ENCODE measurements around the gene ARMC9. TPM values are rescaled to one million over a fixed set of nuclear protein-coding genes. Genes with fewer than 3 reads are reported as not detected.

The ARMC9 gene
- total and polyA plus RNA-seq, 2 donors (not counting 3 experiments of a cell fraction or from before 2014, with no cell fraction given): 16.4 to 24.2 TPM

GRCh38 chr2:231235217-231235616 lies 36.8 kb downstream of the ARMC9 start:
- ChIA-PET POLR2A (no interaction called here), CTCF (interaction anchor here (1.5 to 2.6 kb wide), 2 partner anchors 131 to 217 kb away, joined by 3 to 8 read pairs; no protein-coding TSS in a partner anchor)
- BruUV-seq (replicated peaks): no TSS peak
- Histone ChIP-seq H3K4me2 (ENCODE audit: insufficient read depth, low read length) (no peak overlapping the region), H4K20me1 (replicated peaks; ENCODE audit: control insufficient read depth, extremely low read depth, insufficient read depth, low read length) (no peaks in the 10 kb centered on the region), H3K9ac (replicated peaks; ENCODE audit: extremely low read depth, insufficient read depth, low read length) (no peak overlapping the region), H3K4me1 (ENCODE audit: control insufficient read depth, extremely low read depth, insufficient read depth, low read length) (no peaks in the 10 kb centered on the region), H3K27ac (ENCODE audit: insufficient read depth, low read depth, low read length) (no peak overlapping the region), H3K9me3 (replicated peaks; ENCODE audit: control insufficient read depth, insufficient read depth, low read length) (no peaks in the 10 kb centered on the region), H3K4me3 (replicated peaks in 1 of 3; ENCODE audit: insufficient read depth in 1 of 3, low read depth in 1 of 3, low read length in 3 of 3) (no peak overlapping the region), H3K36me3 (ENCODE audit: control insufficient read depth in 2 of 2, extremely low read depth in 1 of 2, insufficient read depth in 2 of 2, low read length in 2 of 2) (no peaks in the 10 kb centered on the region), H3K9me1 (replicated peaks; ENCODE audit: control insufficient read depth, extremely low read depth, insufficient read depth, low read length) (no peaks in the 10 kb centered on the region), H2AFZ (ENCODE audit: low read depth, low read length) (no peak overlapping the region), H3K79me2 (ENCODE audit: control insufficient read depth, insufficient read depth, low read length) (no peaks in the 10 kb centered on the region), H3K27me3 (ENCODE audit: control insufficient read depth in 2 of 2, insufficient read depth in 2 of 2, low read length in 2 of 2) (no peaks in the 10 kb centered on the region)
- intact Hi-C loops (cut with micrococcal nuclease): no loop called here
- no peak for FAIRE-seq
- no peak for TF ChIP-seq MYC (IDR thresholded peaks at IDR 0.05; ENCODE audit: low read depth, low read length)
- no peak for TF ChIP-seq JUN (IDR thresholded peaks at IDR 0.05; ENCODE audit: borderline replicate concordance, insufficient read depth, insufficient read length, low read depth)
- no peak for TF ChIP-seq EZH2 (IDR thresholded peaks at IDR 0.05; ENCODE audit: borderline replicate concordance, low read depth, low read length, severe bottlenecking)
- TF ChIP-seq CTCF (IDR thresholded peaks at IDR 0.05; ENCODE audit: extremely low read depth in 1 of 2, insufficient read depth in 1 of 2, low read depth in 1 of 2, low read length in 2 of 2): no peak
- TF ChIP-seq GATA2 (IDR thresholded peaks at IDR 0.05; ENCODE audit: insufficient read depth, insufficient read length, low read depth, low read length): no peak
- no peak for TF ChIP-seq FOS (IDR thresholded peaks at IDR 0.05; ENCODE audit: borderline replicate concordance, insufficient read depth, low read length)
- no peak for TF ChIP-seq POLR2A (IDR thresholded peaks at IDR 0.05; ENCODE audit: low read depth, low read length)
- no peak for TF ChIP-seq POLR2AphosphoS5 (IDR thresholded peaks at IDR 0.05; ENCODE audit: insufficient read depth, low read depth, low read length)
- TF ChIP-seq MAX (IDR thresholded peaks at IDR 0.05; ENCODE audit: insufficient read depth, insufficient read length): no peak
- DNase-seq (ENCODE audit: low read depth, low spot score): no peak
- dilution Hi-C loops (cut with MboI; ENCODE audit: extremely low pct_ligation_motif_present, low sequenced_read_pairs): no loop called here

All from endothelial cell of umbilical vein (primary cell).